HTR-8/SVneo (cell line): ENCODE measurements around the gene SEPTIN11.
"Not testable (repeated sequence)": the region's sequence is repeated elsewhere in the genome, so short reads cannot be mapped to it uniquely, and the experiment has no call there.

Experiments
- DNase-seq: peaks from one replicate; pipeline ENCODE4 v3.0.0; 2011; ENCODE audit warnings: low spot score, mixed read lengths; ENCODE audit not compliant: insufficient read length
- FAIRE-seq: peaks from 2 replicates; lab custom pipeline; 2011; peaks lifted over from hg19 to GRCh38; lab: Jason Lieb, UNC

SEPTIN11 gene

GRCh38 chr4:76950956-76951671, 1.6 kb downstream of the SEPTIN11 start:
- FAIRE-seq, result no peak

GRCh38 chr4:76951672-76952010, 2.1 kb downstream of the SEPTIN11 start:
- no peak for DNase-seq
- FAIRE-seq, result no peak

More at GRCh38 chr4:76950956-76951671, 1.6 kb downstream of the SEPTIN11 start:
- DNase-seq, result no peak

GRCh38 chr4:76952071-76952470, 2.5 kb downstream of the SEPTIN11 start:
- DNase-seq, result no peak
- no peak for FAIRE-seq

DNA sequence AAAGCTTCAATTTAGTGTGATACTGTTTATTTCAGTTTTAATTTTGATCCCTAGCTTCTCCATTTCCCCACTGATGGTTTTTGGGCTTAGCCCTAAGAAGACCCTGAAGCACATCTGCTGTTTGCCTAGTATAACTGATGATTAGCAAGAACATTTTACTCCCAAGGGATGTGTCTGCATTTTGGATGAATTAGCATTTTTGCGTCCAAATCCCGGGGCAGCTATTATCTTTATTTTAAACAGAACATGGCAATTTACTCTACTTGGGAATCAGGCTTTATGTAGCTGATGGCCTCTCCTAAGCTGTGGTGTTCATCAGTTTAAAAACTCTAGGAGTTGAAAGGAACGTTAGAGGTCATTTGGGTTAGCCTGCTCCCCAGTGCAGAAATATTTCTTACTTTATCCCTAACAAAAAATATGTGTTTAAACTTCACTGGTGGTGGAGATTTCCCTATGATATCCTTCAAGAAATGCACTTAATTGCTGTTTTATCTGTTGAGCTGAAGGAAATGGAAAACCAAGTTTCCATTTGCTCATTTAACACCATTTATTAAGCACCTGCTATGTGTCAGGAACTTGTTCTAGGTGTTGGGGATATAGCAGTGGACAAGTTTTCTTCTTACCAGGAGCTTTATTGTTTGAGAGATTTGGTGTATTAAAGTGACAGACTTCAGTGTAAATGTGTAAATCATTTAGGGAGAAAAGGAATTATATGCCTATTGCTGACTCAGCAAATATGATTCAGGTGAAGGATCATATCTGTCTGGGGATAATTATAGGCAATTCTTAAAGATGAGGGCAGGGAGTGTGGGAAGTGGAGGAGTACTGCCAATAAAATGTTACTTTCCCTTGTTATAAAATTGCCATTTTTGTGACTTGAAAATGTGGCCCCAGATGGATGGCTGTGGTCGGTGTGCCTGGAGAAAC, 3.4 kb downstream of the SEPTIN11 start:
- no peak for DNase-seq
- FAIRE-seq, result no peak

DNA sequence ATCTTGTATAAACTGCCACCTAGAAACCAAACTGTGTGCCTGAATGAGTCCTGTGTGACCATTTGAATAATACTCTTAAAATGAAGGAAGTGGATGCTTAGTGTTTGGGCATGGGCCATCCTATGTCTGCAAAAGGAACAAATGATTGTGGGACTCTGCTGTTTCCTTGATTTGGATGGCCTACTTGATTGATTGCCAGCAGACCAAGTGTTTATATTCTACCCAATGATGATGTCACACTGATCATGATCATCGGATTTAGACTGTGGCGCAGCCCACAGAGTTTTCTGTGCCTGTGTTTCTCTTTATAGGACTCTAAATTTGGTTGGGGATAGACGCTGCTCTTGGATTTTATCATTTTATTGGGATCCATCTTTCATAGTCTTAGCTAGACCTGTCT, 4.4 kb downstream of the SEPTIN11 start:
- no peak for FAIRE-seq
- no peak for DNase-seq

DNA sequence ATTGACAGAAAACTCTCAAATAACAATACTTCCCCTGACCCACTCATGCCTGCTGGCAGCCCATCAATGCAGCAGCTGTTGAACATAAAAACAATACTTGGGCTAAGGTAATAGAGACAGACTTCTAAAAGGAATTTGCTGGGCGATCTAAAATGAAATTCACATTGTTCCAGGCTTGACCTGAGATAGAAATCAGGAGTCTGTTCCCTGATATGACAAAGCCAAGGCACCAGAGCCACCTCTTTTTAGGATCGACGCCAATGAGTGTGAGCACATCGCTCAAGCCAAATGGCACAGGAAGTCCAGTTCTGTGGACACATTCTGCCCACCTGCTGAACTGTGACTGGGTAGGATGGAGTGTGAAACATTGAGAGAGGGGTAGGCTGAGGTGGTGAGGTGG, 4.9 kb downstream of the SEPTIN11 start:
- FAIRE-seq, result no peak

GRCh38 chr4:76955182-76955581, 5.6 kb downstream of the SEPTIN11 start:
- FAIRE-seq (no peak), DNase-seq (no peak)

More for the DNA sequence above, 4.9 kb downstream of the SEPTIN11 start:
- no peak for DNase-seq

DNA sequence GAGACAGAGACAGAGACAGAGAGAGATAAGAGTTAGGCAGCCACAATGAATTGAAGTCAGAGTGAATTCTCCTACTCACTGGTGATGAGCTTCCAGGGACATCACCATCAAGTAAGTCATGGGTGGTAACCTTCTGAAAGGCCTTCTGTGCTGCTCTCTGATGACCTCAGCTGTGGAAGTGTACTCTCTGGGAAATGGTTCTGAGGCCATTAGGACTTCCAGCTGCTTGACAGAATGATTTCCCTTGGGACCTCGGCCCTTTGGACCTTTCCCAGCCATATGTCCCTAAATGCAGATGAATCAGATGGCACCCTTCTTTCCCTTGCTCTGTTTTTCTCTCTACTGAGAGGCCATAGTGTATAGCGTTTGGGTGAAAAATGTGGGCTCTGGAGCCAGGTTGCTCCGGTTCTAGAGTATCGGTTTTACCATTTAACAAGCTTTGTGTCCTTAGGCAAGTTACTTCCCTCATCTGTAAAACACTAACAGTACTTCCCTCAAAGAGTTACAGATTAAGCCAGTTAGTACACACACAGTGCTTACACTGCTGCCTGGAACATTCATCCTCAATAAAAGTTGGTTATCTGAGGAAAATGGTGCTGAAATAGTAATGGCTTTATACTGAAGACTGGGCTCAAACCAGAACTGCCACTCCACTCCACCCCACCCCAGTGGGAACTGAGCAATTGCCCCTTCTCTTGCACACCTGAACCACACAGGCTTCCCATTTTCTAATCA, 7.6 kb downstream of the SEPTIN11 start:
- DNase-seq (no peak), FAIRE-seq (no peak)

- FAIRE-seq (no peak), DNase-seq (no peak)
Observed at GRCh38 chr4:76958891-76959290, 9.3 kb downstream of the SEPTIN11 start.

- no peak for DNase-seq
- no peak for FAIRE-seq
Observed at GRCh38 chr4:76960014-76960413, 10.5 kb downstream of the SEPTIN11 start.

DNA sequence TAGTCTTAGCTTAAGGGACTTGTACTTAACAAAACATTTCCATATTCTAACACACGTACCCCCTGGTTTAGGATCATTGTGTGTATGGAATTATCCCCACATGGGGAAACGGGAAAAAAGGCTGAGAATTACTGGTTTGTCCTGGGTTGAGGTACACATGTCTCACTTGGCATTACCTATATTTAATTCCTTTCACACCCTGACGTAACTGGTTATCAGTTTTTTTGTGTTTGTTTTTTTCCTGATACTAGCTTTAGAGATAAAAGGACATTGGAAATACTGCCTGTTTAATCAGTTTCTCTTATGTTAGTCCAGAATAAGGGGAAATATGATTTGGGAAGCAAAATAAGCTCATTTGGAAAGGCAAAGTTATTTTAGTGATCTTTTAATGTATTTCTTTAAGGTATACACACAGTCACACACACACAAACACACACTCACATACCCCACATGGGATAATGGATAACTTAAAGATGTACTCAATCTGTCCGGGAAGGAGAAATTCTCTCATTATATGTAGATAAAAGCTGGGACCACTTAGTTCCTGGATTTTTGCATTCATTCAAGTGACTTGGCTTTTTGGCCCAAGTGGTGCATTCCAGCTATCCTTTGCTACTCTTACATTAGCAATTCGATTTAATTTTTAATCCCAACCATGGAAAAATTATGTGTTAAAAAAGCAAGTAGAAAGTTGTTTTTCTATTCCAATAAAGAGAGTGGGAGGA, 13.0 kb downstream of the SEPTIN11 start:
- DNase-seq (no peak), FAIRE-seq (no peak)

DNA sequence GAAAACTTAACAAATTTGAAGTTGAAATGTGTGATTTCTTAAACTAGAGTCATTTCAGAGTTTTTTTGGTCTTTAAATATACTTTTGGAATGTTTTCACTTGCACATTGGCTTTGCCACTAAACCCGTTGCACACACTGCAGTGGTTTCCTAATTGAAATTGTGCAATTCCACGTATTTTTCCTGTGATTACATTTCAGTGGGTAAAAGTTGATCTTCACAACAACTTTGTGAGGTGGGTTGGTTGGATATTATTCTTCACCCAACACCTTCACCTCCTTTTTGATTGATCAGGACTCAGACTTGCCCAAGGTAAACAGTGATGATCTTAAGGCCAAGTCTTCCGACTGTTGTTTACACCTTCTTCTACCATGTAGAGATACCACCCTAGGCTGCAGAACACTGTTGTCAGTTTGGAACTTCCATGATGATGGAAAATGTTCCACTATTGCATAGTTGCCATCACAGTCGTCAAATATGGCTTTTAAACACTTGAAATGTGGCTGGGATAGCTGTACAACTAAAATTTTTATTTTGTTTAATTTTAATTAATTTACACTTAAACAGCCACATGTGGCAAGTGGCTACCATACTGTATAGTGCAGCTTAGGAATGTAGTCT, 13.7 kb downstream of the SEPTIN11 start:
- FAIRE-seq (no peak), DNase-seq (no peak)

GRCh38 chr4:76963927-76964326, 14.4 kb downstream of the SEPTIN11 start:
- FAIRE-seq, DNase-seq: not testable (repeated sequence)

DNA sequence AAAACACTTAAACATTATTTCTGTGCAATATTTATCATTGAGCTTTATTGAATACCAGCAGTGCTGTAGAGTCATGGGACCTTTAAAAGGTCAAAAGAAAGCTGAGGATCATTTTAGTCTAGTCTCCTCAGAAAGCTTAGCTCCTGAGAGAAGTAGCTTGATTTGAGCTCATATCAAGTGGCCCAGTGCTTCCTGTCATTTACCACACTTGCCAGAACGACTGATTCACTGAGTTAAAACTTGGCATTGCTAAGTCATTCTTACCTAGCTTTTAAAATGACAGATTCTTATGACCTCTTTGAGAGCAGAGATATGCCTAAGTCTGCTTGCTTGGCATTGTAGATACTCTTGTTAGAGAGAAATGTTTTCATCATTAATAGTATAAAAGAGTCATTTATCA, 15.2 kb downstream of the SEPTIN11 start:
- DNase-seq (no peak), FAIRE-seq (no peak)

DNA sequence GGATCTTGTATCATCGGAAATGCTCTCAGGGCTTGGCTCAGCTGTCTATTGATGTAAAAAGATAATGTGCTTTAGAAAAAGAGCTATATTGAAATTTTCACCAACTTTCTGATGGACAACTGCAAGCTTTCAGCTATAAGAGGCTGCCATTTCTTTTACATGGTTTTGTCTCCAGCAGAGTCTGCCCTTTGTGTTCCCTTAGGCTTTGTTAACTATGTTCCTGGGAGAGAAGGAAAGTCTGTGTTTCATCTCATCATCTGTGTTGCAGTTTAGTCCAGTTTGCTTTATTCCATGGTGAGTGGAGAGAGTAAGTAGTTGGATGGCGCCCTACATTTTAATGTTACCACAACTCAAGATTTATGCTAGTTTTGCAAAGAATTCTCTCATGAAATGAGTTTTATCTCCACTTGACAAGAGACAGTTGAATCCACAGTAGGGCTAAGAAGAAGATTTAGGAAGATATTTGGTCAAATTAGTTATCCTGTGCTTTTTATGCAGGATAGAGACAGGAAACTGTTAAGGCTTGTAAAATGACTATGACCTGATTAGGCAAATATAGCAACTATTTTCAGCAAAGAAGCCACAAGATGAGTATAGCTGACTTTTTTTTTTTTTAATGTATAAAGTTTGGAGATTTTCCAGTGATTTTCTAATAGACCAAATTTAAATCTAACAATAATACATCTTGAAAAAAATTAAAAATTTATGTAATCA, 16.5 kb downstream of the SEPTIN11 start:
- no peak for DNase-seq
- no peak for FAIRE-seq

DNA sequence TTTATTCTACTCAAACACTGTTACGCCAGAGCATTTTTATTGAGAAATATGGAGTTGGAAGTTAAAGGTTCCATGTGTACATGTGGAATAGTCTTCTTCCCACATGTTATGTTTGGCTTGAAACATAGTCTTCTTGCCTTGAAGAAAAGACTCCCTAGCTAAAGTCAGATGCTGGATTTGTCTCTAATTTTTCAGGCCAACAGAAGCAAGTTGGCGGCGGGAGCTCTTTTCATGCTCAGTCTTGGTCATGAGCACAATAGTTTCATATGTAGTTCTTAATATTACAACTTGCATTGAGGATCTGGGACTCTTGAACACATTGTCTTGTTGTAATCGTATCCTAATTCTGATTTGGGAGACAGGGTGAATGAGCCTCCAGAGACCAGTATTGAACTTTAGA, 19.4 kb downstream of the SEPTIN11 start:
- FAIRE-seq (no peak), DNase-seq (no peak)

- FAIRE-seq (no peak), DNase-seq (no peak)
Observed at GRCh38 chr4:76969495-76969894, 19.9 kb downstream of the SEPTIN11 start.

DNA sequence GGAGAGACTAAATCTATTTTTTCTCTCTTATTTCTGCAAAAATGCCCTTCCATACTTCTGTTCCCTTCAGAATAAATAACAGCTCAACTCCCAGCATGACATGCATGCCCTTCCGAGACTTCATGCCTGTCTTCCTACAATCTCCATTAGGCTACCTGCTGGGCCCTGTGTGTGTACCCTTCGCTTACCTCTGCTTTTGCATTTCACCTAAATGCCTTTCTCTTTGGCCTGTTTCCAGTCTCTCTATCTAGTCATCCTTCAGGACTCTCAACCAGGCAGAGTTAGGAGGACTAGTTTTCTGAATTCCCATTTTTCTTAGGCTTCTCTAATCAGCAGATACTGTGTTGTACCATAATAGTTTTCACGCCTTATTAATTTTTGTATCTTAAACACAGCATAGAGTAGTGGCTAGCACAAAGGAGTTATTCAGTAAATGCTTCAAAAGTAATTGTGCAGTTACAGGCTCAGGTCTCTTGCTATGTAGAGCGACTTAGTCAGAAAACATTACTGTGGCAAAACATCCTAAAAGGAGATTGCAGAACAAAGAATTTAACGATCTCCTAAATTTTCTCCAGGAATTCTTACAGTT, 20.5 kb downstream of the SEPTIN11 start:
- FAIRE-seq (no peak), DNase-seq (no peak)

- no peak for DNase-seq
- no peak for FAIRE-seq
Observed at GRCh38 chr4:76972306-76972705, 22.8 kb downstream of the SEPTIN11 start.
